A549 (cell line): ENCODE measurements around the gene YWHAE.

Experiments
- EHF ChIP-seq: fragments of 250-450 bp; sonication (Bioruptor Pico); IDR thresholded peaks from 2 replicates; pipeline ENCODE4 v1.5.0; 2020; ENCODE audit warnings: mild to moderate bottlenecking
- POLR2A ChIP-seq: IDR thresholded peaks from 2 replicates; pipeline ENCODE4 v1.6.1; 2012; ENCODE audit warnings: mild to moderate bottlenecking, low read length

GRCh38 chr17:1385861-1386260 is 14.2 kb downstream of the YWHAE start:
- TF ChIP-seq EHF (CRISPR knock-in tag) (no peak), POLR2A (no peak)
